ENCODE measurements around the gene GTF3C5.

GTF3C5 gene

DNA sequence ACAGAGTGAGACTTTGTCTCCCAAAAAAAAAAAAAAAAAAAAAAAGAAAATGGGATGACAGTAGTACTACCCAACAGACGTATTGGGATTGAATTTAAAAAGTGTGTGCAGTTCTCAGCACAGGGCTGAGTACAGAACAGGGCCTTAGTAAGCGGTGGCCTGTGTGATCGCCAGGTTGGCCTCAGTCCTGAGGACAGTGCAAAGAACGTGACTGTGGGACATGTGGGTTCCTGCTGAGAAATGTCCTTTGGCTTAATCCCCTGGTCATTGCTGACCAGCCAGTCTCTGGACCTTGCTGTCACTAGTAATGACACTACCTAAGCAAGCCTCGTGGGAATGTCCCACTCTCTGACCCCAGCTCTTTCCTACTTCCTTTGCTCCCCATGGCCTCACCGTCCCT lies 13.3 kb downstream of the GTF3C5 start:
- TF ChIP-seq CTCF (conservative IDR thresholded peaks at IDR 0.05; ENCODE audit: low read length): no peak
- no peak for DNase-seq (ENCODE audit: low read depth)
- no peak overlapping the region for H3K4me3 ChIP-seq (ENCODE audit: low read length)

GRCh38 chr9:133044661-133045060 lies 13.9 kb downstream of the GTF3C5 start:
- no peak for DNase-seq (ENCODE audit: low read depth)
- H3K4me3 ChIP-seq (ENCODE audit: low read length): no peak overlapping the region
- TF ChIP-seq CTCF (conservative IDR thresholded peaks at IDR 0.05; ENCODE audit: low read length): no peak

DNA sequence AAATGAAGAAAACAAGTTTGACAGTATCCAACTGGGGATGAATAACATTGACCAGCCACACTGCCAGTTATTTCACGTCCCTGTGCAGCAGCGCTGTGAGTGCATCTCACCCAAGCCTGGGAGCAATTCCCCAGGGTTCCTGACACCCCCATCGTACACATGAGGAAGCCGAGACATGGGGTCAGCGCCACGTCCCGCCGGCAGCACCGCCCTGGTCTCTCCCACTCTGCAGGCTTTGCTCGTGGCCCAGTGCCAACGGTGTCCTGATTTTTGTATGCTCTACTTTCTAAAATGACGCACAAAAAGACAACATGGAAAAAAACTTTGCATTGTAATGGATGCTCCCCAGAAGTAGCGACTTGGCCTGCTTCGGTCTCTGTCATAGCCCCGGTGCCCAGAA lies 14.3 kb downstream of the GTF3C5 start:
- DNase-seq (ENCODE audit: low read depth): no peak
- no peak for TF ChIP-seq CTCF (conservative IDR thresholded peaks at IDR 0.05; ENCODE audit: low read length)
- H3K4me3 ChIP-seq (ENCODE audit: low read length): no peak overlapping the region

- DNase-seq (ENCODE audit: low read depth): no peak
- no peak for TF ChIP-seq CTCF (conservative IDR thresholded peaks at IDR 0.05; ENCODE audit: low read length)
- no peak overlapping the region for H3K4me3 ChIP-seq (ENCODE audit: low read length)
Observed at GRCh38 chr9:133046196-133046899, 15.6 kb downstream of the GTF3C5 start.

DNA sequence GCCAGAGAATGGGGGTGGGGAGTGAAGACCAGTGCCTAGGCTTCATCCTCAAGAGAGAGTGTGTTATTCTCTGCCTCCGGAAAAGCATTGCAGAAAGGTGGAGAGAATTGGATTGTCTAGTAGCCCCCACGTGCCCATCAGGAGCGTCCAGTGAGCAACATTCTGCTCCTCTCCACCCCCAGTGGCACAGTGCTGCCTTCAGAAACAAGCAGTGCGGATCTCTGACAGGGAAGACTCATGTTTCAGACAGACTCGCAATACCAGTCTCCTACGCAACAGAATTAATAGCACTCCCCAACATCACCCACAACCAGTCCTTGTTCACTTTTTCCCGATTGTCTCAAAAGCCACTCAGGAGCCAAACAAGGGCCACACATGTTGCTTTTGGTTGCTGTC lies 16.1 kb downstream of the GTF3C5 start:
- no peak for TF ChIP-seq CTCF (conservative IDR thresholded peaks at IDR 0.05; ENCODE audit: low read length)
- no peak overlapping the region for H3K4me3 ChIP-seq (ENCODE audit: low read length)
- no peak for DNase-seq (ENCODE audit: low read depth)

DNA sequence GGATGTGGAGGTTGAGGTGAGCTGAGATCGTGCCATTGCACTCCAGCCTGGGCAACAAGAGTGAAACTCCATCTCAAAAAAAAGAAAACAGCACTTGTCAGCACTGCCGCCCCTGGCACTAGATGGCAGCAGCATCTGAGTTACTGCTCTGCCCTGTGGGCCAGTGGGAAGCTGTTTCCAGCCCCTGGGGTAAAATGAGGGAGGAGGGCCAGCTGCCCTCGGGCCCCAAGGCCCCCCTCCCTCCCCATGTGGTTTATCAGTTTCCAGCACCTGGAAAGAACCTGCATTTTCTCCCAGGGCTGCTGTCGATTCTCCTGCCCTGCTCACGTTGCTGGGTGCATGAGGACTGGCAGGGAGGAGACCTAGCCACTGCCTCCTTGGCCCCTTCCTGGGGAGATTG lies 17.8 kb downstream of the GTF3C5 start:
- peak; percentile 60 for TF ChIP-seq CTCF (conservative IDR thresholded peaks at IDR 0.05; ENCODE audit: low read length)
- no peak overlapping the region for H3K4me3 ChIP-seq (ENCODE audit: low read length)
- peak; percentile 48 for DNase-seq (ENCODE audit: low read depth)

- TF ChIP-seq CTCF (conservative IDR thresholded peaks at IDR 0.05; ENCODE audit: low read length): no peak
- H3K4me3 ChIP-seq (ENCODE audit: low read length): no peak overlapping the region
- DNase-seq (ENCODE audit: low read depth): no peak
Observed at GRCh38 chr9:133049043-133049442, 18.2 kb downstream of the GTF3C5 start.
